HG03064 (cell line): ENCODE measurements around the gene MED13.
A peak's percentile ranks its signal among the peaks of the same experiment; 100 is the strongest.

Source experiments
- ATAC-seq: cut with Tn5 transposase; IDR thresholded peaks from one replicate; pipeline ENCODE4 v1.9.1; 2021; ENCODE audit warnings: low read depth; ENCODE audit not compliant: unreplicated experiment

MED13 gene

DNA sequence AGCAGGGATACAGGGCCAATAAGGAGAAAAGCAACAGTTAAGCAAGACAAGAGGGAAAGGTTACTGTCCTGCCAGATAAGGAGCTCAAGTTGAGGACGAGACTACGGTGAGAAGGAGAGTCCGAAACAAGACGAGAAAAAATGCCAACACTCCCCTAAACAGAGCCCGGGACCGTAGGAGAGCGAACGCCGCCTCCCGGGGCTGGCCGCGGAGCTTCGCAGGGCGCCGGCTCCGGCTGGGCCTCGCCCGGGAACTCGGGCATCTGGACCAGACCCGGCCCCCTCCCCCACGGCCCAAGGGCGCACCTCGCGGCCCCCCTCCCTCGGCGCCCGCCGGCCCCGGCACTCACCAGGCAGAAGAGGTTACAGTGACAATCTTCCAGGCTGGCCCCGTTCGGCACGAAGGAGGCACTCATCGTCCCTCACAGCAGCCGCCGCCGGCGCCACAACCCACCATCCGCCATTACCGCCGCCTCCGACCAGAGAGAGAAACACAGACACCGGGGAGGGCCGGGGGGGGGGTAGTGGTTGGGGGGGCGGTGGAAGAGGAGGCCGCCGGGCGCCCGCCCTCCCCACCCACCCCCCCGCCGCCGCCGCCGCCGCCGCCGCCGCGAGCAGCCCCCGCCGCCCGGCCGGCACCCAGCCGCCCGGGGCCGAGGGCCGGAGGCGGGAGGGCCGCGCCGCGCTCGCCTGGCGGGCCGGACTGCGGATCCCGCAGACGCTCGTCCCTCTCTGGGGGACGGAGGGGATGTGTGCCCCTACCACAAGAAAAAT is at the start of gene MED13:
Gene MED13, minus strand, starts transcription at position 488 of the 773 bp plus-strand sequence. Its CDS starts 73 bp downstream, at position 415.
- no peak for ATAC-seq

- ATAC-seq: no peak
These were observed 47.2 kb upstream of the MED13 start for GRCh38 chr17:62112229-62112628.

GRCh38 chr17:62111562-62112171 is 46.6 kb upstream of the MED13 start:
- ATAC-seq: no peak

DNA sequence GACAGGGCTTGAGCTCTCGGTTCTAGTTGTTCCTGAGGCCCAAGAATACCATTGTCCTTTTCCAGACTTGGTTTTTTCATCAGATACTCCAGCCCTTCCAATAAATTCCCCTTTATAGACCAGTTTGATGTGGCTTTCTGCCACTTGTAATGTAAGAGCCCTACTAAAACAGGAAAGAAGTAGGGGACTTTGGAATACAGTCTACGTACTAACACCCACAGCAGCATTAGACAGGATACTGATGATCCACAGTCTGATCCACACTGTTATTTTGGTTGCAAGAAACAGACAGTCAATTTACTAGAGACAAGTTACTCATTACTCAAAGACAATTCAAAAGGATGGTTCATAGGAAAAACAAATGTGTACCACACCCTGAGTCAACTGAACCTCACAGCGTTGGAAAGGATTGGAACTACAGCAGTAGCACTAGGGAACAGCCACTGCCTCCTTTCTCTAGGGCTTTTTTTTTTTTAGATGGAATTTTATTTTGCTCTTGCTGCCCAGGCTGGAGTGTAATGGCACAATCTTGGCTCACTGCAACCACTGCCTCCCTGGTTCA is 45.9 kb upstream of the MED13 start:
- no peak for ATAC-seq

- ATAC-seq: no peak
These were observed 44.8 kb upstream of the MED13 start for GRCh38 chr17:62109924-62110323.

DNA sequence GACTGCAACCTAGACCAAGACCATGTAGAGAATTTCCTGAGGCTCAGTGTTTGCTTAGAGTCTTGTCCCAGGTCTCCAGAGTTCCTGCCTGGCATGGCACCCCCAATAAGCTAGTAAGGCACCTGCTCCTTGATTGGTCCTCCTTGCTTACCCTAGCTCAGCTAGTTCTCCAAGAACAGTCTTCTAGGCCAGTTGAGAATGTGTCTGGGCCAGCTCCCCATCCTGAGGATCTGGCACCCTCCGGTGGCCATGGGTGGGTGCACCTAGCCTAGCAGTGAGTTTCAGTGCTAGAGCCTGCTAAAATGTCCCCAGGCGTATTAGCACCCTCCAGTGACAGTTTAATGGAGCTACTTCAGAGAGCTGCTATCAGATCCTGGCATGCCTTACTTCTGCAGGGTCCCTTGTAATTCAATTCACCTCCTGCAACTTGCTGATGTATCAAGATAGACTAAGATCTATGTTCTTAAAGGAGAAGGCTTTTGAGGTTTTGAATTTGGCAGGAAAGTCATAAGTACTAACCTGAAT is 44.4 kb upstream of the MED13 start:
- peak; percentile 98 for ATAC-seq

- ATAC-seq: no peak
These were observed 40.8 kb upstream of the MED13 start for GRCh38 chr17:62105861-62106260.

- ATAC-seq: no peak
These were observed 40.3 kb upstream of the MED13 start for GRCh38 chr17:62105357-62105756.

DNA sequence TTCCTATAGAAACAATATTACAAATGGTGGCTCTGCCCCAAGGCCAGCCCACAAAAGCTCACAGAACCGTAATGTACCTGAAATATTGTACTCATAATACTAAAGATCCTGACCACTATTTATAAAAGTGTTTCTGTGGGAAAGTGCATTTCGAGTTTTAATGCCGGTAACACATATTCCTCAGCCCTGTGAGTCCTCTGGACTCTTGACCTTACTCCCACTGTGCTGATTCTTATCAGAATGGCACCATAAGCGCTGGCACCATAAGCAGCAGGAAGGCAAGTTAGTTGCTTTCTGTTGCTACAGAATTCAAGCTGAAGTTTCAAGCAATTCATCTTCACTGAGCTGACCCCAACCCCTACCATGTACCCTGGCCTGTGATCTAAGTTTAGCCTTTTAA is 36.4 kb upstream of the MED13 start:
- no peak for ATAC-seq

DNA sequence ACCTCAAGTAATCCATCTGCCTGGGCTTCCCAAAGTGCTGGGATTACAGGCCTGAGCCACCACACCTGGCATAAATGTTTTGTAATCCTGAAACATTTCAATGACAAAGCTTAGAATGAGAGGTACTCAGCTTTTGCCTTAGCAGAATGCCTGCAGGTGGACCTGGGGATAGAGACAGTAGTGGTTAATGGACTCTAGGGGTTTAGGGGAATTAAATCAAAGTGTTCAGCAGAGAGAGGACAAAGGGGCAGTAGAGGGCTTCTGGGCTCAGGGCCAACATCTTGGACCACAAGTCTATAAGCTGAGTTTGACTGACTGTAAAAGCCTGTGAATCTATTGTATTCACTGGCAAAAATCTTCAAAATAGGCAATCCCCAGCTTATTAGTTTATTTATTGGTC is 36.0 kb upstream of the MED13 start:
- ATAC-seq: no peak

DNA sequence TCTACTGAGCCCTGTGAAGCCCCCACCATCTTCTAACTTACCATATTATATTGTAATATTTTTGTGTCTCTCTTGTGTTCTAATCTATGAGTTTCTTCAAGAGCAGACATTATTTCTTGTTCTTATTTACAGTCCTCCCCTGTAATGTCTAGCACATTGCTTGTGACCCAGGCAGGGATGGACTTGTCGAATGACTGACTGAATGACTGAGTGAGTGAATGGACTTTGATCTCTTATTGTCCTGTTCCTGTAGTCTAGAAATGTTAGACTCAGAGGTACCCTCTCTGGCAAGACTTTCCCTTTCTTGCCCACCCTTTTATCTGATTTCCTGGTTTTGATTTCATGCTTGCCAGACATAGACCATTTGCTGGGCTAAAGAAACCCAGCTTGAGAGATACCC is 35.0 kb upstream of the MED13 start:
- ATAC-seq: no peak

GRCh38 chr17:62099532-62099931 is 34.5 kb upstream of the MED13 start:
- ATAC-seq: no peak

DNA sequence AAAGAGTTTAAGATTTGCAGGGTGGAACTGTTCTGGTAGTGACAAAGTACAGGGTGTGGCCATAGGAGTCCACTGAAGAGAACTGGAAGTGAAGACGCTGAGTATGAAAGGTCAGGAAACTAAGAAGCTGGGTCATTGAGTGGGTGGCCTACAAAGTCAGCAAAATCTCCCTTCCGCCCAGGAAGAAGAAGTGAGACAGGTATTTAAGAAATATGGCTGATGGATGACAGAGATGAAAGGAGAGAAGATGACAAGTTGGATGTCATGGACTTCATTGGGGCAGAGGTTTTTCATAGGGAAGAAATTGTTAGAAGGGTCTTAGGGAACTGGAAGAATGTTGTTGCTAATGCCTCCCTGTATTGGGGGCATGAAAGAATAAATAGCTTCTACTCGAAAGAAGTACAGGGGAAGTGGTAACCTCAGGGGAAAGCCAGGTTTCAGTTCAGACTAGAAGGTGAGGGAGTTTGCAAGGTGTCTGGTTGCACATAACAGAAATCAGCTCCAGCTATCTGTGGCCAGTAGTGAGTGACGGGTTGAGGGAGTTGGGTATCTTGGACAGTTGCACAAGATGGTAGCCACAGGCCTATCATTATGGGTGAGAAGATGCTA is 33.6 kb upstream of the MED13 start:
- peak; percentile 91 for ATAC-seq

DNA sequence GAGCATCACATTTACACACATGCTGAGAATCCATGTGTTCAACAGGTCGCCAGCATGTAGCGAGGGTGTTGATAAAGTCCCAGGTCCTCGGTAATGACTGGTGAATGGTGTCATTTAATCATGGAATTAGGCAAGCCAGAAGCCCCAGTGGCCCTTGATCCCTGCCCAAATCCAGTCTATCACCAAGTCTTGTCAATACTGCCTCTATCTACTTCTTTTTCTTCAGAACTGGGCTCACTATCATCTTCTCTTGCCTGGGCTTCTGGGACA is 31.3 kb upstream of the MED13 start:
- ATAC-seq: no peak

DNA sequence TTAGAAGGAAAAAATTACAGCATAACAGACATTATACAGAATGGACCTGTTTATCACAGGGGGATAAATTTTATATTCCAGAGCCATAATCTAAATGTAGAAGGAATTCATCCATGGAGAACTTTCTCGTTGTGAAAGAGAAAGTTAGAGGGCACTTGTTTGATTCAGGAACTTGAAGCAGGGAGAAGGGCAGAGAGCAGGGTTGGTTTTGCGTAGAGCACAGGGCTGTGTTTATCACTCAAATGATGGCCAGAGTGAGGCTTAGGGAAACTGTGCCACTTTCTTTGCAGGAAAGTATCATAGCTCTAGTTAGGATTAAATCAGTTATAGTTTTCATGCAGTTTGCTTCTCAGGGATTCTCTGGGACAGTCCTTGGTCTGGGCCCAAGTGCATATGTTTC is 29.1 kb upstream of the MED13 start:
- no peak for ATAC-seq

- ATAC-seq: peak; percentile 97
These were observed 28.4 kb upstream of the MED13 start for GRCh38 chr17:62093188-62094155.

DNA sequence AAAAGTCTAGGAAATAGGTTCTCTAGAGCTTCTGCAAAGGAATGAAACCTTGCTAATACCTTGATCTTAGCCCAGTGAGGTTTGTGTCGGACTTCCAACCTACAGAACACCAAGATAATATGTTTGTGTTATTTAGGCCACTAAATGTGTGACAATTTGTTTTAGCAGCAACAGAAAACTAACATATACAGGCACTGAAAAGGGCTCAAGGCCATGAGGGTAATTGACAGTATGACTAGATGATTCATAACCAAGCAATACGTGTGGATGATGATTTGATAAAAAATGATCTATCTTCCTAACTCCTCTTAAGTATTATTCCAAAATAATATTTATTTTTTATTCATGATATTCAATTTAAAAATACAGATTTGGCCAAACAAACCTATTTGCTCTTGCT is 27.7 kb upstream of the MED13 start:
- ATAC-seq: no peak

DNA sequence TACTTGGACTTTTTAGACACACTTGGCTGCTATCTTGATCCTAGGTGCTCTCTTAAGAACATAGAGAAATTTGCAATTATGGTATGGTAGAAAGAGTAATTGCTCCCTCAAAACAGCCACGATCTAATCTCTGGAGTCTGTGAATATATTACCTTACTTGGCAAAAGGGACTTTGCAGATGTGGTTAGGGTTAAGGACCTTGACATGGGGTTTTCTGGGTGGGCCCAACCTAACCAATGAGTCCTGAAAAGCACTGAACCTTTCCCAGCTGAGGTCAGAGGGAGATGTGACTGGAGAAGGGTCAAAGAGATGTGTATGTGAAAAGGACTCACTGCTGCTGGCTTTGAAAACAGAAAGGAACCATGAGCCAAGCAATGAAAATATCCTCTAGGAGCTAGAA is 26.7 kb upstream of the MED13 start:
- no peak for ATAC-seq

DNA sequence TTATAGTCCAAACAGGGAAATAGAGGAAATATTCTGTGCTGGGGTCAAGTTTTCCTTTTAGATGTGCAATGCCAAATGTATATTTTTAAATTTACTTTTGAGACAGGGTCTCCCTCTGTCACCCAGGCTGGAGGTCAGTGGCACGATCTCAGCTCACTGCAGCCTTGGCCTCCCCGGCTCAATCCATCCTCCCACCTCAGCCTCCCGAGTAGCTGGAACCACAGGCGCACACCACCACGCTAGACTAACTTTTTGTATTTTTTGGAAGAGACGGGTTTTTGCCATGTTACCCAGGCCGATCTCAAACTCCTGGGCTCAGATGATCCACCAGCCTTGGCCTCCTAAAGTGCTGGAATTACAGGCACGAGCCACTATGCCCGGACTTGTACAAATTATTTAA is 25.8 kb upstream of the MED13 start:
- no peak for ATAC-seq

DNA sequence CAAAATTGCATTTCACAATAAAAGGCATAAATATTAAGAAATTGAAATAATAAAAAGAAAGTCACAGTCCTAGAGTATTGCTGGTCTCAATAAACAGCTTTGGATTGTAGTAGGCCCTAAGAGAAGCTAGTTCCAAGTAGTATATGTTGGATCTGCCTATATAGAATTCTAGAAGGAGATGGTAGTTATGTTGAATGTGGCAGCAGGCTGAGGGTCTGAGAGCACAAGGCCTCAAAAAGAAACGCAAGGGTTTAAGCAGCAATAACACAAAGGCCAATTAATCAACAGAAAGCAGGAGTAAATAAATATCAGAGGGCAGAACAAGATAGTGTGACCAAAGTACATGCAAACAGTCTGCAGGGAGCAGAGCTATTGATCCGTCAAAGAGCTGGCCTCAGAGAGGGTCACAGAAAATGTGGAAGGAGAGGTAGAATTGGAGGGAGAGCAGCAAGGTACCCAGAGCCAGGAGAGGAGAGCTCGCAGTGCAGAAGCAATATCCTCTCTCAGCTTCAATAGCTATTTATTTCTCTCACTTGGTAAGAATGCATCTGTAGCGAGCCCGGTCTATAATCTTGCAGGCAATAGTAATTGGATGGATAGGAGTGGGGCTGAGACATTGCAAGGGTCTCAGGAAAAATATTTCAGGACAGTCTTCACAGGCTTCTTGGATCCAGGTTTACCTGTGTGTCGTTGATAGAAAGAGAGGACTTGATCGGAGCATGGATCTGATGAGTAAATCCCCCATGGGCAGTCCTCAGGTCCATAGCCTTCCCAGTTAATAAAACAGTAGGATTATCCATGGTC is 25.1 kb upstream of the MED13 start:
- no peak for ATAC-seq
